SH-SY5Y (cell line): ENCODE results near the gene NRF1.

Experiments used
- GATA2 ChIP-seq: IDR thresholded peaks from 2 replicates; pipeline ENCODE4 v1.6.1; 2011; ENCODE audit warnings: mild to moderate bottlenecking, low read depth, low read length
- GATA3 ChIP-seq: IDR thresholded peaks from 2 replicates; pipeline ENCODE4 v1.6.1; 2011; ENCODE audit warnings: low read depth, mild to moderate bottlenecking, low read length, moderate library complexity

- no peak for TF ChIP-seq GATA2
- no peak for TF ChIP-seq GATA3
Measured at GRCh38 chr7:129719980-129720732, 108.6 kb downstream of the NRF1 start.
